Mucosa of stomach (tissue), 1 donor: ENCODE data around the gene BTBD2.
"Not testable (repeated sequence)": the region's sequence is repeated elsewhere in the genome, so short reads cannot be mapped to it uniquely, and the experiment has no call there.

Experiments used
- H3K27me3 ChIP-seq: one replicate; pipeline ENCODE4 v1.7.0; 2013; ENCODE audit warnings: mild to moderate bottlenecking, low read length; ENCODE audit not compliant: control insufficient read depth, insufficient read depth
- H3K36me3 ChIP-seq: one replicate; pipeline ENCODE4 v1.7.0; 2013; ENCODE audit warnings: low read length; ENCODE audit not compliant: control insufficient read depth, insufficient read depth
- H3K4me1 ChIP-seq: one replicate; pipeline ENCODE4 v1.7.0; 2013; ENCODE audit warnings: mild to moderate bottlenecking, low read length; ENCODE audit not compliant: control insufficient read depth, insufficient read depth
- H3K4me3 ChIP-seq: one replicate; pipeline ENCODE4 v1.7.0; 2013; ENCODE audit warnings: low read length
- H3K9ac ChIP-seq: one replicate; pipeline ENCODE4 v1.7.0; 2013; ENCODE audit warnings: mild to moderate bottlenecking, low read length, moderate library complexity
- H3K9me3 ChIP-seq: one replicate; pipeline ENCODE4 v1.7.0; 2013; ENCODE audit warnings: mild to moderate bottlenecking, low read length, moderate library complexity; ENCODE audit not compliant: control insufficient read depth
- donor health status: Pancreatic carcinoma.

BTBD2 gene

GRCh38 chr19:2034253-2034652 lies 18.7 kb upstream of the BTBD2 start:
- H3K27me3 ChIP-seq, H3K4me3 ChIP-seq, H3K36me3 ChIP-seq, H3K9me3 ChIP-seq: not testable (repeated sequence)
- peak overlapping the region; percentile 28 for H3K9ac ChIP-seq
- peaks cover 42% of the 10 kb centered on the region for H3K4me1 ChIP-seq

- Histone ChIP-seq H3K27me3 (no peaks in the 10 kb centered on the region), H3K9ac (no peak overlapping the region), H3K36me3 (no peaks in the 10 kb centered on the region), H3K4me3 (no peak overlapping the region), H3K4me1 (peaks cover 42% of the 10 kb centered on the region), H3K9me3 (no peaks in the 10 kb centered on the region)
Measured at GRCh38 chr19:2033825-2034159, 18.3 kb upstream of the BTBD2 start.

GRCh38 chr19:2033115-2033824 lies 17.8 kb upstream of the BTBD2 start:
- H3K9me3 ChIP-seq = no peaks in the 10 kb centered on the region
- peak overlapping the region; percentile 77 for H3K9ac ChIP-seq
- no peak overlapping the region for H3K4me3 ChIP-seq
- H3K36me3 ChIP-seq = no peaks in the 10 kb centered on the region
- H3K4me1 ChIP-seq = peaks cover 42% of the 10 kb centered on the region
- H3K27me3 ChIP-seq = no peaks in the 10 kb centered on the region

GRCh38 chr19:2032296-2032941 lies 16.9 kb upstream of the BTBD2 start:
- peak overlapping the region; percentile 77 for H3K9ac ChIP-seq
- H3K9me3 ChIP-seq = no peaks in the 10 kb centered on the region
- no peaks in the 10 kb centered on the region for H3K27me3 ChIP-seq
- peaks cover 42% of the 10 kb centered on the region for H3K4me1 ChIP-seq
- no peaks in the 10 kb centered on the region for H3K36me3 ChIP-seq
- no peak overlapping the region for H3K4me3 ChIP-seq

- no peaks in the 10 kb centered on the region for H3K9me3 ChIP-seq
- no peaks in the 10 kb centered on the region for H3K36me3 ChIP-seq
- no peak overlapping the region for H3K4me3 ChIP-seq
- no peak overlapping the region for H3K9ac ChIP-seq
- peaks cover 12% of the 10 kb centered on the region for H3K4me1 ChIP-seq
- no peaks in the 10 kb centered on the region for H3K27me3 ChIP-seq
Measured at GRCh38 chr19:2027361-2027760, 11.8 kb upstream of the BTBD2 start.

- no peaks in the 10 kb centered on the region for H3K27me3 ChIP-seq
Measured at GRCh38 chr19:2026770-2027169, 11.3 kb upstream of the BTBD2 start.

GRCh38 chr19:2022289-2022688 lies 6.8 kb upstream of the BTBD2 start:
- Histone ChIP-seq H3K4me1 (peaks cover 8% of the 10 kb centered on the region), H3K27me3 (no peaks in the 10 kb centered on the region), H3K9ac (no peak overlapping the region), H3K36me3 (no peaks in the 10 kb centered on the region), H3K9me3 (no peaks in the 10 kb centered on the region), H3K4me3 (no peak overlapping the region)

More at GRCh38 chr19:2026770-2027169, 11.3 kb upstream of the BTBD2 start:
- Histone ChIP-seq H3K9ac (no peak overlapping the region), H3K4me3 (no peak overlapping the region), H3K36me3 (no peaks in the 10 kb centered on the region), H3K4me1 (peaks cover 6% of the 10 kb centered on the region), H3K9me3 (no peaks in the 10 kb centered on the region)

GRCh38 chr19:2021453-2022140 lies 6.1 kb upstream of the BTBD2 start:
- Histone ChIP-seq H3K9ac (no peak overlapping the region), H3K9me3 (no peaks in the 10 kb centered on the region), H3K4me1 (peaks cover 8% of the 10 kb centered on the region), H3K36me3 (no peaks in the 10 kb centered on the region), H3K27me3 (no peaks in the 10 kb centered on the region), H3K4me3 (no peak overlapping the region)

GRCh38 chr19:2018752-2019151 lies 3.2 kb upstream of the BTBD2 start:
- H3K9ac ChIP-seq = no peak overlapping the region
- no peaks in the 10 kb centered on the region for H3K27me3 ChIP-seq
- H3K4me1 ChIP-seq = peaks cover 16% of the 10 kb centered on the region
- H3K36me3 ChIP-seq = no peaks in the 10 kb centered on the region
- no peaks in the 10 kb centered on the region for H3K9me3 ChIP-seq
- H3K4me3 ChIP-seq = no peak overlapping the region

- Histone ChIP-seq H3K4me1 (peaks cover 13% of the 10 kb centered on the region), H3K27me3 (no peaks in the 10 kb centered on the region), H3K4me3 (no peak overlapping the region), H3K9me3 (no peaks in the 10 kb centered on the region), H3K36me3 (no peaks in the 10 kb centered on the region), H3K9ac (no peak overlapping the region)
Measured at GRCh38 chr19:2016041-2016807, 710 bp upstream of the BTBD2 start.

GRCh38 chr19:2014731-2015607 lies 545 bp downstream of the BTBD2 start:
- Histone ChIP-seq H3K36me3 (no peaks in the 10 kb centered on the region), H3K27me3 (no peaks in the 10 kb centered on the region), H3K4me3 (no peak overlapping the region), H3K9ac (peak overlapping the region; percentile 62), H3K9me3 (no peaks in the 10 kb centered on the region), H3K4me1 (peaks cover 13% of the 10 kb centered on the region)
